Measurements from ENCODE around the gene TNFRSF1B. TPM values are rescaled to one million over a fixed set of nuclear protein-coding genes. Genes with fewer than 3 reads are reported as not detected.

Gene TNFRSF1B
- total RNA-seq, 1 experiment from 2014 or later = not detected

DNA sequence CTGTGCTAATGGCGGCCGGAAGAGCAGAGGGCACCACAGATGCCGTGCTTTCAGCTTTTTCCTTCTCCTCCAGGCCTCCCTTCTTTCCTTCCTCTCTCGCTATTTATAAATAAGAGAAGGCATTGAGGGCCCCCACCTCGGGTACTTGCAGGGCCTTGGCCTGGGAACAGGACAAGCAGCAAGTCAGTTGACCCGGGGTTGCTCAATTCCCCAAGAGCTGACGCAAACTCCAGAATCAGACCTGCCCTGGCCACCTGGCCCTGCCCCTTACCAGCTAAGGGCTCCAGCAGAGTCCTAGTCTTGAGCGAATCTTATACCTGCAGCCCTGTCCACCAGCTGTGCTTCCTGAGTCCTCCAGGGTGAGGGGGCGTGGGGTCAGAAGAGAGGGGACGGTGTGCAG is 13.5 kb downstream of the TNFRSF1B start:
- Histone ChIP-seq H3K9ac (ENCODE audit: low read length) (no peak overlapping the region), H4K20me1 (ENCODE audit: insufficient read depth, low read depth, low read length) (peaks cover 13% of the 10 kb centered on the region; the same call in 1 of the 2 replicates), H3K4me3 (ENCODE audit: low read length) (no peak overlapping the region), H3K27me3 (ENCODE audit: low read length) (no peaks in the 10 kb centered on the region), H3K27ac (ENCODE audit: low read length) (no peak overlapping the region), H3K4me2 (ENCODE audit: low read depth, low read length, poor library complexity, severe bottlenecking) (no peak overlapping the region), H3K79me2 (ENCODE audit: low read length) (no peaks in the 10 kb centered on the region), H3K36me3 (ENCODE audit: insufficient read depth, low read length) (no peaks in the 10 kb centered on the region), H3K9me3 (ENCODE audit: low read length) (no peaks in the 10 kb centered on the region), H3K9me2 (replicated peaks; ENCODE audit: insufficient read depth, low read length) (no peaks in the 10 kb centered on the region), H2AFZ (ENCODE audit: low read length) (no peak overlapping the region), H3K4me1 (ENCODE audit: low read length) (peaks cover 5% of the 10 kb centered on the region; the same call in 1 of the 2 replicates)
- DNase-seq = no peak

- no peaks in the 10 kb centered on the region for H3K9me3 ChIP-seq (ENCODE audit: low read length)
- no peak for DNase-seq
- H3K9me2 ChIP-seq (replicated peaks; ENCODE audit: insufficient read depth, low read length) = no peaks in the 10 kb centered on the region
- H3K27me3 ChIP-seq (ENCODE audit: low read length) = no peaks in the 10 kb centered on the region
- H3K4me2 ChIP-seq (ENCODE audit: low read depth, low read length, poor library complexity, severe bottlenecking) = no peak overlapping the region
- H3K9ac ChIP-seq (ENCODE audit: low read length) = no peak overlapping the region
- H3K36me3 ChIP-seq (ENCODE audit: insufficient read depth, low read length) = no peaks in the 10 kb centered on the region
- no peak overlapping the region for H3K27ac ChIP-seq (ENCODE audit: low read length)
- no peak overlapping the region for H2AFZ ChIP-seq (ENCODE audit: low read length)
- H3K4me1 ChIP-seq (ENCODE audit: low read length) = peaks cover 5% of the 10 kb centered on the region; the same call in 1 of the 2 replicates
- H3K4me3 ChIP-seq (ENCODE audit: low read length) = no peak overlapping the region
- H4K20me1 ChIP-seq (ENCODE audit: insufficient read depth, low read depth, low read length) = peaks cover 15% of the 10 kb centered on the region; the same call in 1 of the 2 replicates
- H3K79me2 ChIP-seq (ENCODE audit: low read length) = no peaks in the 10 kb centered on the region
These were observed 14.1 kb downstream of the TNFRSF1B start for GRCh38 chr1:12180903-12181302.

- H3K79me2 ChIP-seq (ENCODE audit: low read length) = no peaks in the 10 kb centered on the region
- peaks cover 16% of the 10 kb centered on the region; the same call in 1 of the 2 replicates for H4K20me1 ChIP-seq (ENCODE audit: insufficient read depth, low read depth, low read length)
- peaks cover 5% of the 10 kb centered on the region; the same call in 1 of the 2 replicates for H3K4me1 ChIP-seq (ENCODE audit: low read length)
- no peak overlapping the region for H3K4me2 ChIP-seq (ENCODE audit: low read depth, low read length, poor library complexity, severe bottlenecking)
- no peaks in the 10 kb centered on the region for H3K9me3 ChIP-seq (ENCODE audit: low read length)
- H3K9ac ChIP-seq (ENCODE audit: low read length) = no peak overlapping the region
- H3K27ac ChIP-seq (ENCODE audit: low read length) = no peak overlapping the region
- H3K9me2 ChIP-seq (replicated peaks; ENCODE audit: insufficient read depth, low read length) = no peaks in the 10 kb centered on the region
- H3K36me3 ChIP-seq (ENCODE audit: insufficient read depth, low read length) = no peaks in the 10 kb centered on the region
- no peak overlapping the region for H3K4me3 ChIP-seq (ENCODE audit: low read length)
- H2AFZ ChIP-seq (ENCODE audit: low read length) = no peak overlapping the region
- H3K27me3 ChIP-seq (ENCODE audit: low read length) = no peaks in the 10 kb centered on the region
- no peak for DNase-seq
These were observed 14.8 kb downstream of the TNFRSF1B start for GRCh38 chr1:12181568-12181967.

GRCh38 chr1:12182410-12182984 is 15.7 kb downstream of the TNFRSF1B start:
- Histone ChIP-seq H3K4me3 (ENCODE audit: low read length) (no peak overlapping the region), H3K4me1 (ENCODE audit: low read length) (peaks cover 5% of the 10 kb centered on the region; the same call in 1 of the 2 replicates), H3K36me3 (ENCODE audit: insufficient read depth, low read length) (no peaks in the 10 kb centered on the region), H3K27me3 (ENCODE audit: low read length) (no peaks in the 10 kb centered on the region), H3K4me2 (ENCODE audit: low read depth, low read length, poor library complexity, severe bottlenecking) (no peak overlapping the region), H4K20me1 (ENCODE audit: insufficient read depth, low read depth, low read length) (peaks cover 15% of the 10 kb centered on the region; the same call in 1 of the 2 replicates), H3K9ac (ENCODE audit: low read length) (no peak overlapping the region), H3K27ac (ENCODE audit: low read length) (no peak overlapping the region), H3K79me2 (ENCODE audit: low read length) (no peaks in the 10 kb centered on the region), H3K9me3 (ENCODE audit: low read length) (no peaks in the 10 kb centered on the region), H3K9me2 (replicated peaks; ENCODE audit: insufficient read depth, low read length) (no peaks in the 10 kb centered on the region), H2AFZ (ENCODE audit: low read length) (no peak overlapping the region)
- DNase-seq = no peak

GRCh38 chr1:12183095-12183794 is 16.5 kb downstream of the TNFRSF1B start:
- H3K9ac ChIP-seq (ENCODE audit: low read length) = no peak overlapping the region
- no peak overlapping the region for H3K4me2 ChIP-seq (ENCODE audit: low read depth, low read length, poor library complexity, severe bottlenecking)

DNA sequence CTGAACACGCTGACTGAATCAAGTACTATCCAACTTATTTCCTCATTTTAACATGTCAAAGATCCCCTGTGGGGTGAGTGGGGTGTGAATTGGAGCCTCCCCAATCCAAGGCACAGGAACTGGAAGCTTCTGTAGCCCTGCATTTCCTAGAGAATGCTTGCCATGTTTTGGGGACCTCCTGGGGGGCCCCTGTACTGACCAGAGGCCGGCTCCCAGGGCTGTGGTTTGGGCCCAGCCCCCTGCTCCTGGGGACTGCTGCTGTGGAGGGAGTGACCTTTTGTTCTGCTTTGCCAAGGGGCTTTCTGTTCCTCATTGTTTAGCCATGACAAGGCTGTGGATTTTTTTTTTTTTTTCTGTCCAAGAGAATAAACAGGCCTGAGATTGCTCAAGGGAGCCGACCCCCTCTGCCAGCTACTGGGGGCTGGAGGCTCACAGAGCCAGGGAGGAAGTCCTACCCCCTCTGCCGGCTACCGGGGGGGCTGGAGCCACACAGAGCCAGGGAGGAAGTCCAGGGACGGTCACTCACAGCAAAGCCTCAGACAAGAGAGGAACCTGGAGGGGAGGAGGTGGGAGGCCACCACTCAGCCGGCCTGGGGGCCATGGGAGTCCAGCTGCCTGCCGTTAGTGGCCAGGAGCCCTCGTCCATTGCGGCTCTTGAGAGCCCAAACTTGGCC is 17.4 kb downstream of the TNFRSF1B start:
- DNase-seq = no peak
- Histone ChIP-seq H3K4me2 (ENCODE audit: low read depth, low read length, poor library complexity, severe bottlenecking) (no peak overlapping the region), H3K27ac (ENCODE audit: low read length) (no peak overlapping the region), H3K36me3 (ENCODE audit: insufficient read depth, low read length) (no peaks in the 10 kb centered on the region), H3K9ac (ENCODE audit: low read length) (no peak overlapping the region), H3K9me2 (replicated peaks; ENCODE audit: insufficient read depth, low read length) (no peaks in the 10 kb centered on the region), H3K4me1 (ENCODE audit: low read length) (peaks cover 3% of the 10 kb centered on the region; the same call in 1 of the 2 replicates), H3K4me3 (ENCODE audit: low read length) (no peak overlapping the region), H3K9me3 (ENCODE audit: low read length) (no peaks in the 10 kb centered on the region), H3K79me2 (ENCODE audit: low read length) (no peaks in the 10 kb centered on the region), H4K20me1 (ENCODE audit: insufficient read depth, low read depth, low read length) (peaks cover 16% of the 10 kb centered on the region; the same call in 1 of the 2 replicates), H3K27me3 (ENCODE audit: low read length) (no peaks in the 10 kb centered on the region), H2AFZ (ENCODE audit: low read length) (no peak overlapping the region)

More at GRCh38 chr1:12183095-12183794, 16.5 kb downstream of the TNFRSF1B start:
- no peaks in the 10 kb centered on the region for H3K79me2 ChIP-seq (ENCODE audit: low read length)
- DNase-seq = no peak
- H3K36me3 ChIP-seq (ENCODE audit: insufficient read depth, low read length) = no peaks in the 10 kb centered on the region
- no peaks in the 10 kb centered on the region for H3K9me3 ChIP-seq (ENCODE audit: low read length)
- no peak overlapping the region for H3K4me3 ChIP-seq (ENCODE audit: low read length)
- H2AFZ ChIP-seq (ENCODE audit: low read length) = no peak overlapping the region
- no peaks in the 10 kb centered on the region for H3K9me2 ChIP-seq (replicated peaks; ENCODE audit: insufficient read depth, low read length)
- no peaks in the 10 kb centered on the region for H3K27me3 ChIP-seq (ENCODE audit: low read length)
- peaks cover 18% of the 10 kb centered on the region; the same call in 1 of the 2 replicates for H4K20me1 ChIP-seq (ENCODE audit: insufficient read depth, low read depth, low read length)
- H3K27ac ChIP-seq (ENCODE audit: low read length) = no peak overlapping the region
- peaks cover 5% of the 10 kb centered on the region; the same call in 1 of the 2 replicates for H3K4me1 ChIP-seq (ENCODE audit: low read length)

DNA sequence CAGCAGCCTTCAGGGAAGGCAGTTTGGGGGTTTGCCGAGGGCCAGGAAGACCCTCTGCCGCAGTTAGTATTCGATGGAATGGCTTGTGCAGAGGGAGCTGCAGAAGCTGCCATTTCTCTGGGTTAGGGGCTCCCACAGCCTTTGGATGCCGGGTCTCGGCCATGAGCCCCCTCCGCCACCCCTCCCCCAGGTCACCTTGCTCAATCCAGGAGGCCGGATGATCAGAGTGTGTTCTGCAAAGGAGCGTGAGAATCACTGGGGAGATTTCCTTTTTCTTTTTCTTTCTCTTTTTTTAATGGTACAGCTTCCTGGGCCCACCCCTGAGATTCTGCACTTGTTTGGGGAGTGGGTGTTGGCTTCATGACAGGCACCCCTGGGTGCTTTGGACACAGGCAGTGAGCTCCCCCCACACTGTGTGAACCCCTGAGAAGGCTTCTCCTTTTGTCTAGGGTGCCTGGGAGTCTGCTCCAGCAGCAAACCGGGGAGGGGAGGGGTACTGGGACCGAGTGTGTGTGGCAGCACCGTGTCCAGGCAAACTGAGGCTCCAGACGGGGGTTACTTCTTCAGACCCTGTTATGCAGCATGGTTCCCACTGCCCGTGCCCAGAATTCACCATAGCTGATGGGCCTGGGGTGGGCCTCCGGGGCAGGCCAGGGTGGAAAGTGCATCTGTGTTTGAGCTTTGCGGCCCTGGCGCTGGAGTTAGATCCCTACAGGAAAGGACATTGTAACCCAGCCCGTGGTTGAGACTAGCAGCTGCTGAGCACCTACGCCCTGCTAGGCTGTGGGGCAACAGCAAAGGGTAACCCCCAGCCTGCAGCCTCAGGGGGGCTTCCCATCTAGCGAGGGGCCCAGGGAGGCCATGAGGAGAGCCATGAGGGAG is 18.5 kb downstream of the TNFRSF1B start:
- H3K4me1 ChIP-seq (ENCODE audit: low read length) = no peaks in the 10 kb centered on the region
- H2AFZ ChIP-seq (ENCODE audit: low read length) = no peak overlapping the region
- H3K4me2 ChIP-seq (ENCODE audit: low read depth, low read length, poor library complexity, severe bottlenecking) = no peak overlapping the region
- H3K9ac ChIP-seq (ENCODE audit: low read length) = no peak overlapping the region
- peaks cover 20% of the 10 kb centered on the region; the same call in 1 of the 2 replicates for H4K20me1 ChIP-seq (ENCODE audit: insufficient read depth, low read depth, low read length)
- DNase-seq = no peak
- H3K9me3 ChIP-seq (ENCODE audit: low read length) = no peaks in the 10 kb centered on the region
- no peaks in the 10 kb centered on the region for H3K36me3 ChIP-seq (ENCODE audit: insufficient read depth, low read length)
- H3K79me2 ChIP-seq (ENCODE audit: low read length) = no peaks in the 10 kb centered on the region
- H3K4me3 ChIP-seq (ENCODE audit: low read length) = no peak overlapping the region
- H3K27me3 ChIP-seq (ENCODE audit: low read length) = no peaks in the 10 kb centered on the region
- H3K9me2 ChIP-seq (replicated peaks; ENCODE audit: insufficient read depth, low read length) = no peaks in the 10 kb centered on the region
- H3K27ac ChIP-seq (ENCODE audit: low read length) = no peak overlapping the region

Measured in Karpas-422 (cell line).